Measurements from ENCODE around the gene SFI1. TPM values are rescaled to one million over a fixed set of nuclear protein-coding genes. Genes with fewer than 3 reads are reported as not detected.
A peak's percentile ranks its signal among the peaks of the same experiment; 100 is the strongest.

SFI1 gene
- total and polyA plus RNA-seq, 4 donors: 3.1 to 16.2 (median 7.4) TPM

DNA sequence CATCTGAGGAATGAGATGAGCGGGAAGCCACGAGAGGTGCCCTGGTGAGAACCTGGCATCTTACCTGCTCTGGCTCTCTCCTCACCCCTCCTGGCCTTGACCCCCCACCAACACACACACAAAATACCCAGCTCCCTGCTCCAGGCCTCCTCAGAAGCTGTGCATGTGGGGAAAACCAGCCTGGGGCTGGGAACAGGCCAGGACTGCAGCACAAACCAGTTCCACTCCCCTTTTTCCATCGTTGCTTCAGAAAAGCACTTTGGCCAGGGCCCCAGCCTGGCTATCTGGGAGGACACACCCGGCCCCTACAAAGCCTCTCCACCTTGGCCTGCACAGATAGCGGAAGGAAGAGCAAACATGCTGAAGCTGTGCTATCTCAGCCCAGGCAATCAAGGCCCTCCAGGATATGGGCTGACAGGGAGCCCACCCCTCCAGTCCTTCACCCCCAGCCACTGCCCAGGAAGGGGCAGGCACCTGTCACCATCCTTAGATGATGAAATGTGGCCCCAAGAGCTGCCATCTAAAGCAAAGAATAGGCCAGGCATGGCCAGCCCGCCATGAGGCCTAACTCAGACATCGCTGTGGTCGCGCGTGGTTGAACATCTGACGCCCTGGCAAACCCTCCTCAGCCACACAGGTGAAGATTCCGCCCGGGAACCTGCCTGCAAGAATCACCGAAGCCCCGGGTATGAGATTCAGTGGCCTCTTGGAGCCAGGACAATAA lies 130.3 kb downstream of the SFI1 start:
- H3K9me3 ChIP-seq (ENCODE audit: control insufficient read depth in 4 of 4, low read length in 3 of 4): no peaks in the 10 kb centered on the region
- TF ChIP-seq SP1 (IDR thresholded peaks at IDR 0.05): peak; percentile 11
- TF ChIP-seq GABPA (IDR thresholded peaks at IDR 0.05 in 1 of 2, conservative IDR thresholded peaks at IDR 0.05 in 1 of 2): no peak
- peak; percentile 72 for DNase-seq (ENCODE audit: low spot score)
- H3K36me3 ChIP-seq (ENCODE audit: control insufficient read depth in 4 of 4, insufficient read depth in 3 of 4, low read depth in 1 of 4, low read length in 3 of 4): peaks cover 0 to 7% (median 3%) of the 10 kb centered on the region in 4 donors
- WGBS: 81% methylated on average over 15 of the region's 15 CpGs
- H3K9ac ChIP-seq (ENCODE audit: low read depth in 1 of 2, low read length in 2 of 2): no peak overlapping the region
- H3K4me1 ChIP-seq (ENCODE audit: control insufficient read depth in 4 of 4, insufficient read depth in 4 of 4, low read length in 3 of 4): peaks cover 4 to 36% (median 16%) of the 10 kb centered on the region in 4 donors
- no peak overlapping the region for H3K4me3 ChIP-seq (ENCODE audit: low read depth in 1 of 3, low read length in 3 of 3)
- H3K27me3 ChIP-seq (ENCODE audit: control insufficient read depth in 4 of 4, insufficient read depth in 4 of 4, low read length in 3 of 4): no peaks in the 10 kb centered on the region
- H3K27ac ChIP-seq (ENCODE audit: low read depth in 1 of 2, low read length in 2 of 2): peak overlapping the region; percentile 25 to 41

DNA sequence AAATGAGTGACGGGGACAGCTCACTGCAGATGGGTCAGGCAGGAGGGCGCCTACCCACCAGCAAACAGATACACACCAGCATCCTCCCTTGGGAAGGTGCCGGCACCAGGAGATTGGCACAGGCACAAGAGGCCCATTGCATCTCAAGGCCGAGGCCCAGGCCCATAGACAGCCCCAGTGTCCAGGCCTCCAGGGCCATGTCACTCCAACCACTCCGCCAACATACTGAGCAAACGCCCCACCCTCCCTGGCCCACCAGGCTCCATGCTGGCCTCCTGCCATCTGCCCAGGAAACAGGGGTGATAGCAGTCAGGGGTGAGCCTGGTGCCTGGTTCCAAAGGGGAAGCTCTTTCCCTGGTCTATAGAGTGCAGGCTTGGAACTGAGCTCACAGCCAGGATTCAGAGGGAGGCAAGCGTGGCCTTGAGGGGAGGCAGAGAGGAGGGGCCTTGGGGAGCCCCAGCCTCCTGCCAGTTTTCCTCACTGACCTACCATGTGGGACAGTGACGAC lies 130.9 kb downstream of the SFI1 start:
- Histone ChIP-seq H3K4me3 (ENCODE audit: low read depth in 1 of 3, low read length in 3 of 3) (no peak overlapping the region), H3K27me3 (ENCODE audit: control insufficient read depth in 4 of 4, insufficient read depth in 4 of 4, low read length in 3 of 4) (no peaks in the 10 kb centered on the region), H3K9ac (ENCODE audit: low read depth in 1 of 2, low read length in 2 of 2) (no peak overlapping the region), H3K36me3 (ENCODE audit: control insufficient read depth in 4 of 4, insufficient read depth in 3 of 4, low read depth in 1 of 4, low read length in 3 of 4) (peaks cover 0 to 5% (median under 1%) of the 10 kb centered on the region in 4 donors), H3K27ac (ENCODE audit: low read depth in 1 of 2, low read length in 2 of 2) (peak overlapping the region; percentile 25 to 41), H3K4me1 (ENCODE audit: control insufficient read depth in 4 of 4, insufficient read depth in 4 of 4, low read length in 3 of 4) (peaks cover 4 to 36% (median 16%) of the 10 kb centered on the region in 4 donors), H3K9me3 (ENCODE audit: control insufficient read depth in 4 of 4, low read length in 3 of 4) (no peaks in the 10 kb centered on the region)
- peak; percentile 76 for DNase-seq (ENCODE audit: low spot score)
- TF ChIP-seq HNF4G (IDR thresholded peaks at IDR 0.05) (no peak), NR2F2 (IDR thresholded peaks at IDR 0.05) (no peak), YY1 (IDR thresholded peaks at IDR 0.05) (no peak), RAD21 (IDR thresholded peaks at IDR 0.05) (no peak), TAF1 (conservative IDR thresholded peaks at IDR 0.05) (no peak), HNF4A (conservative IDR thresholded peaks at IDR 0.05) (no peak), SP1 (IDR thresholded peaks at IDR 0.05) (no peak), GABPA (IDR thresholded peaks at IDR 0.05 in 1 of 2, conservative IDR thresholded peaks at IDR 0.05 in 1 of 2) (no peak), RXRA (IDR thresholded peaks at IDR 0.05) (no peak), FOXA2 (IDR thresholded peaks at IDR 0.05) (no peak), JUND (IDR thresholded peaks at IDR 0.05) (no peak), FOXA1 (IDR thresholded peaks at IDR 0.05) (no peak), EGR1 (IDR thresholded peaks at IDR 0.05; ENCODE audit: low read depth in 2 of 2) (no peak)
- TF ChIP-seq, protein P1, sequence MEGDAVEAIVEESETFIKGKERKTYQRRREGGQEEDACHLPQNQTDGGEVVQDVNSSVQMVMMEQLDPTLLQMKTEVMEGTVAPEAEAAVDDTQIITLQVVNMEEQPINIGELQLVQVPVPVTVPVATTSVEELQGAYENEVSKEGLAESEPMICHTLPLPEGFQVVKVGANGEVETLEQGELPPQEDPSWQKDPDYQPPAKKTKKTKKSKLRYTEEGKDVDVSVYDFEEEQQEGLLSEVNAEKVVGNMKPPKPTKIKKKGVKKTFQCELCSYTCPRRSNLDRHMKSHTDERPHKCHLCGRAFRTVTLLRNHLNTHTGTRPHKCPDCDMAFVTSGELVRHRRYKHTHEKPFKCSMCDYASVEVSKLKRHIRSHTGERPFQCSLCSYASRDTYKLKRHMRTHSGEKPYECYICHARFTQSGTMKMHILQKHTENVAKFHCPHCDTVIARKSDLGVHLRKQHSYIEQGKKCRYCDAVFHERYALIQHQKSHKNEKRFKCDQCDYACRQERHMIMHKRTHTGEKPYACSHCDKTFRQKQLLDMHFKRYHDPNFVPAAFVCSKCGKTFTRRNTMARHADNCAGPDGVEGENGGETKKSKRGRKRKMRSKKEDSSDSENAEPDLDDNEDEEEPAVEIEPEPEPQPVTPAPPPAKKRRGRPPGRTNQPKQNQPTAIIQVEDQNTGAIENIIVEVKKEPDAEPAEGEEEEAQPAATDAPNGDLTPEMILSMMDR (IDR thresholded peaks at IDR 0.05; ENCODE audit: low read depth, low read length, missing input control): no peak
- TF ChIP-seq, protein P2, sequence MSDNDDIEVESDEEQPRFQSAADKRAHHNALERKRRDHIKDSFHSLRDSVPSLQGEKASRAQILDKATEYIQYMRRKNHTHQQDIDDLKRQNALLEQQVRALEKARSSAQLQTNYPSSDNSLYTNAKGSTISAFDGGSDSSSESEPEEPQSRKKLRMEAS (IDR thresholded peaks at IDR 0.05): no peak
- TF ChIP-seq, protein P3, sequence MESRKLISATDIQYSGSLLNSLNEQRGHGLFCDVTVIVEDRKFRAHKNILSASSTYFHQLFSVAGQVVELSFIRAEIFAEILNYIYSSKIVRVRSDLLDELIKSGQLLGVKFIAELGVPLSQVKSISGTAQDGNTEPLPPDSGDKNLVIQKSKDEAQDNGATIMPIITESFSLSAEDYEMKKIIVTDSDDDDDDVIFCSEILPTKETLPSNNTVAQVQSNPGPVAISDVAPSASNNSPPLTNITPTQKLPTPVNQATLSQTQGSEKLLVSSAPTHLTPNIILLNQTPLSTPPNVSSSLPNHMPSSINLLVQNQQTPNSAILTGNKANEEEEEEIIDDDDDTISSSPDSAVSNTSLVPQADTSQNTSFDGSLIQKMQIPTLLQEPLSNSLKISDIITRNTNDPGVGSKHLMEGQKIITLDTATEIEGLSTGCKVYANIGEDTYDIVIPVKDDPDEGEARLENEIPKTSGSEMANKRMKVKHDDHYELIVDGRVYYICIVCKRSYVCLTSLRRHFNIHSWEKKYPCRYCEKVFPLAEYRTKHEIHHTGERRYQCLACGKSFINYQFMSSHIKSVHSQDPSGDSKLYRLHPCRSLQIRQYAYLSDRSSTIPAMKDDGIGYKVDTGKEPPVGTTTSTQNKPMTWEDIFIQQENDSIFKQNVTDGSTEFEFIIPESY (IDR thresholded peaks at IDR 0.05): no peak
- TF ChIP-seq, protein P4, sequence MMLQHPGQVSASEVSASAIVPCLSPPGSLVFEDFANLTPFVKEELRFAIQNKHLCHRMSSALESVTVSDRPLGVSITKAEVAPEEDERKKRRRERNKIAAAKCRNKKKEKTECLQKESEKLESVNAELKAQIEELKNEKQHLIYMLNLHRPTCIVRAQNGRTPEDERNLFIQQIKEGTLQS (IDR thresholded peaks at IDR 0.05): no peak
- TF ChIP-seq, protein P5, sequence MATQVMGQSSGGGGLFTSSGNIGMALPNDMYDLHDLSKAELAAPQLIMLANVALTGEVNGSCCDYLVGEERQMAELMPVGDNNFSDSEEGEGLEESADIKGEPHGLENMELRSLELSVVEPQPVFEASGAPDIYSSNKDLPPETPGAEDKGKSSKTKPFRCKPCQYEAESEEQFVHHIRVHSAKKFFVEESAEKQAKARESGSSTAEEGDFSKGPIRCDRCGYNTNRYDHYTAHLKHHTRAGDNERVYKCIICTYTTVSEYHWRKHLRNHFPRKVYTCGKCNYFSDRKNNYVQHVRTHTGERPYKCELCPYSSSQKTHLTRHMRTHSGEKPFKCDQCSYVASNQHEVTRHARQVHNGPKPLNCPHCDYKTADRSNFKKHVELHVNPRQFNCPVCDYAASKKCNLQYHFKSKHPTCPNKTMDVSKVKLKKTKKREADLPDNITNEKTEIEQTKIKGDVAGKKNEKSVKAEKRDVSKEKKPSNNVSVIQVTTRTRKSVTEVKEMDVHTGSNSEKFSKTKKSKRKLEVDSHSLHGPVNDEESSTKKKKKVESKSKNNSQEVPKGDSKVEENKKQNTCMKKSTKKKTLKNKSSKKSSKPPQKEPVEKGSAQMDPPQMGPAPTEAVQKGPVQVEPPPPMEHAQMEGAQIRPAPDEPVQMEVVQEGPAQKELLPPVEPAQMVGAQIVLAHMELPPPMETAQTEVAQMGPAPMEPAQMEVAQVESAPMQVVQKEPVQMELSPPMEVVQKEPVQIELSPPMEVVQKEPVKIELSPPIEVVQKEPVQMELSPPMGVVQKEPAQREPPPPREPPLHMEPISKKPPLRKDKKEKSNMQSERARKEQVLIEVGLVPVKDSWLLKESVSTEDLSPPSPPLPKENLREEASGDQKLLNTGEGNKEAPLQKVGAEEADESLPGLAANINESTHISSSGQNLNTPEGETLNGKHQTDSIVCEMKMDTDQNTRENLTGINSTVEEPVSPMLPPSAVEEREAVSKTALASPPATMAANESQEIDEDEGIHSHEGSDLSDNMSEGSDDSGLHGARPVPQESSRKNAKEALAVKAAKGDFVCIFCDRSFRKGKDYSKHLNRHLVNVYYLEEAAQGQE (IDR thresholded peaks at IDR 0.05): no peak
- WGBS: 80% methylated on average over 8 of the region's 8 CpGs

All from liver (tissue), 9 donors.